Osteocyte (in vitro differentiated cells): Measurements from ENCODE around the gene MACO1. TPM values are rescaled to one million over a fixed set of nuclear protein-coding genes. Genes with fewer than 3 reads are reported as not detected.
"Not testable (repeated sequence)": the region's sequence is repeated elsewhere in the genome, so short reads cannot be mapped to it uniquely, and the experiment has no call there.

Source experiments
- DNase-seq: peaks from one replicate; pipeline ENCODE4 v3.0.0; 2021; ENCODE audit warnings: mixed read lengths; ENCODE audit not compliant: unreplicated experiment; ENCODE audit errors: extremely low spot score
- H3K27ac Mint-ChIP-seq: one replicate; pipeline ENCODE4 v1.8.0; 2021; ENCODE audit warnings: mild to moderate bottlenecking, mixed read lengths; ENCODE audit not compliant: unreplicated experiment
- H3K27me3 Mint-ChIP-seq: one replicate; pipeline ENCODE4 v1.8.0; 2021; ENCODE audit warnings: mixed read lengths; ENCODE audit not compliant: unreplicated experiment
- H3K36me3 Mint-ChIP-seq: one replicate; pipeline ENCODE4 v1.8.0; 2021; ENCODE audit warnings: mixed read lengths; ENCODE audit not compliant: unreplicated experiment
- H3K4me1 Mint-ChIP-seq: one replicate; pipeline ENCODE4 v1.8.0; 2021; ENCODE audit warnings: mixed read lengths; ENCODE audit not compliant: unreplicated experiment
- H3K4me3 Mint-ChIP-seq: one replicate; pipeline ENCODE4 v1.8.0; 2021; ENCODE audit warnings: mild to moderate bottlenecking, moderate library complexity, mixed read lengths; ENCODE audit not compliant: unreplicated experiment
- H3K9me3 Mint-ChIP-seq: one replicate; pipeline ENCODE4 v1.8.0; 2021; ENCODE audit warnings: mixed read lengths; ENCODE audit not compliant: unreplicated experiment
- total RNA-seq: library from RNA; stranded (reverse); gene quantifications from 2 replicates; pipeline ENCODE4 v1.2.1, GENCODE V29; 2021
- TF ChIP-seq, protein P1 (sequence below): fragments of 200-600 bp; sonication (generic); IDR thresholded peaks from 2 replicates; pipeline ENCODE4 v1.5.0; 2021; ENCODE audit warnings: antibody characterized with exemption, mild to moderate bottlenecking, moderate library complexity

MACO1 gene
- total RNA-seq, 1 donor from 2014 or later: 30.7 TPM

DNA sequence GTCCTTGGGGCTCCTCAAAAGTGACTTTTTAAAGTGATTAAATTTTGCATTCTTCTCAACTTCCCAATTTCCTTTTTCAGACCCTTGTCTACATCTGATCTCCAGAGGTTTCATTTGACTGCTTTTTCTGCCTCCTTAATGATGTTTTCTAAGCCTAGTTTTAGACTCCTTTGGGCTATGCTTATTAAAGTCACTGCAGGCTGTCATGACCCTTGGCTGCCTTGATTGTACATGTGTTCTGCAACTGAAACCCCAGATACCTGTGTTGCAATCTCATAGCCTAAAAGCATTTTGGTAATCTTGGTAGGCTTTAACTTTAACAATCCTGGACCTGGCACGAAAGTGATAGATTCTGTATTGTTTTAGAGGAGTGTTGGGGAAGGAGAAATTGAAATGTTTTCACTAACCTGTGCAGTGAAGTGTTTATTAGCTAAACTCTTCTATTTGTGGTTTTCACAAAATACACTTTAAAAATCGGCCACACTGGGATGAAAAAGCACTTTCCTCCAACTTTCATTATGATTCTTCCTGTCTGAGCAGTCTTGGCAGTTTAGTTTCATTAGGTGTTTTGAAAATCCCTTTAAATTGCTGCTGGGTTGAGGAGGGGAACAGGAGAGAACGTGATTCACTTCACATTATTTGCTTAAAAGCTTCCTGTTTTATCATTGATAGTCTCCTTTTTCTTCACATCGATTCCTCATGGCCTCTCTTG is 4.9 kb downstream of the MACO1 start:
- Mint-ChIP-seq H3K9me3 (no peaks in the 10 kb centered on the region), H3K4me1 (peaks cover 55% of the 10 kb centered on the region), H3K36me3 (peaks cover 2% of the 10 kb centered on the region), H3K27ac (peak overlapping the region; percentile 31), H3K27me3 (no peaks in the 10 kb centered on the region), H3K4me3 (no peak overlapping the region)
- TF ChIP-seq, protein P1, sequence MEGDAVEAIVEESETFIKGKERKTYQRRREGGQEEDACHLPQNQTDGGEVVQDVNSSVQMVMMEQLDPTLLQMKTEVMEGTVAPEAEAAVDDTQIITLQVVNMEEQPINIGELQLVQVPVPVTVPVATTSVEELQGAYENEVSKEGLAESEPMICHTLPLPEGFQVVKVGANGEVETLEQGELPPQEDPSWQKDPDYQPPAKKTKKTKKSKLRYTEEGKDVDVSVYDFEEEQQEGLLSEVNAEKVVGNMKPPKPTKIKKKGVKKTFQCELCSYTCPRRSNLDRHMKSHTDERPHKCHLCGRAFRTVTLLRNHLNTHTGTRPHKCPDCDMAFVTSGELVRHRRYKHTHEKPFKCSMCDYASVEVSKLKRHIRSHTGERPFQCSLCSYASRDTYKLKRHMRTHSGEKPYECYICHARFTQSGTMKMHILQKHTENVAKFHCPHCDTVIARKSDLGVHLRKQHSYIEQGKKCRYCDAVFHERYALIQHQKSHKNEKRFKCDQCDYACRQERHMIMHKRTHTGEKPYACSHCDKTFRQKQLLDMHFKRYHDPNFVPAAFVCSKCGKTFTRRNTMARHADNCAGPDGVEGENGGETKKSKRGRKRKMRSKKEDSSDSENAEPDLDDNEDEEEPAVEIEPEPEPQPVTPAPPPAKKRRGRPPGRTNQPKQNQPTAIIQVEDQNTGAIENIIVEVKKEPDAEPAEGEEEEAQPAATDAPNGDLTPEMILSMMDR: no peak
- no peak for DNase-seq

DNA sequence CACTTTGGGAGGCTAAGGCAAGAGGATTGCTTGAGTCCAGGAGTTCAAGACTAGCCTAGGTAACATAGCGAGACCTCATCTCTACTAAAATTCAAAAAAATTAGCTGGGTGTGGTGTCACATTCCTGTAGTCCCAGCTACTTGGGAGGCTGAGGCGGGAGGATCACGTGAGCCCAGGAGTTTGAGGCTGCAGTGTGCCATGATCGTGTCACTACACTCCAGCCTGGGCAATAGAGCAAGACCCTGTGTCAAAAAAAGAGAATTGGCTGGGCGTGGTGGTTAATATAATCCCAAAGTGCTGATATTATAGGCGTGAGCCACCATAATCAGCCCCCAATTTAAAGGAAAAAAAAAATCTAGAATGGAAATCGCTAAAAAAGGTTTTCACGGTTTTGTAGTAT is 7.0 kb downstream of the MACO1 start:
- peaks cover 4% of the 10 kb centered on the region for H3K36me3 Mint-ChIP-seq
- H3K9me3 Mint-ChIP-seq: no peaks in the 10 kb centered on the region
- TF ChIP-seq, protein P1: no peak
- H3K4me1 Mint-ChIP-seq: peaks cover 48% of the 10 kb centered on the region
- no peak overlapping the region for H3K4me3 Mint-ChIP-seq
- H3K27ac Mint-ChIP-seq: no peak overlapping the region
- no peak for DNase-seq
- no peaks in the 10 kb centered on the region for H3K27me3 Mint-ChIP-seq

DNA sequence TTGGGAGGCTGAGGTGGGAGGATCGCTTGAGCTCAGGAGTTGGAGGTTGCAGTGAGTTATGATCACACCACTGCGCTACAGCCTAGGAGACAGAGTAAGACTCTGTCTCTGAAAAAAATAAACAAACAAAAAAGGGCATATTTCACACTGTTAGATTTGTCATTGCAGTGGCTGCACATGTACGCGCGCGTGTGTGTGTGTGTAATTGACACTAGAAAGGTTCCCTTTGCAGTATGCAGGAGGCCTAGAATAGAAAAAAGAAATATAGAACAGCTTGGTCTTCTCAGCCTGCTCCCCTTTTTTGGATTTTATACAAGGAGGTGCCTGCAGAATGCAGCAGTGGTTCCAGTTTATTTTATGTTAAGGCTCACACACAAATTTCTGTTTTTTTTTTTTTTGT is 8.6 kb downstream of the MACO1 start:
- Mint-ChIP-seq H3K27me3 (no peaks in the 10 kb centered on the region), H3K27ac (no peak overlapping the region), H3K4me1 (peaks cover 39% of the 10 kb centered on the region), H3K4me3 (no peak overlapping the region), H3K9me3 (no peaks in the 10 kb centered on the region), H3K36me3 (peaks cover 4% of the 10 kb centered on the region)
- no peak for DNase-seq
- TF ChIP-seq, protein P1: no peak

DNA sequence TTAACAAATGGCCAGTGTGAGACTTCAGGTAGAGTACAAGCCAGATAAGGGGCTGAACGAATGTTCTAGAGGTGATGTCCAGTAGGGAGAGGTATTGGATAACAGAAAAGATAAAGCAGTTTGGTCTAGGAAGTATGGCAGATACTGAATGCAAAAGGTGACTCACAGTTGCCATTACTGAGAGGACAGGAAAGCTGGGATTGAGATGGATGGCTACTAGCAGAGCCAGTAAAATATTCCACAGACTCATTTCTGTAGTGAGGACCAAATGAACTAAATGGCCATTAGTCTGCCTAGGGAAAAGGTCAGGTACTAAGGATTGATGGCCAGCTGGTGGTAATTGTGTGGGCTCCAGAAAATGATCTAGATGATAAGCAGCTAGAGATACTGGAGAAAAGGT is 11.5 kb downstream of the MACO1 start:
- TF ChIP-seq, protein P1: no peak
- Mint-ChIP-seq H3K36me3 (peaks cover 4% of the 10 kb centered on the region), H3K4me1 (peaks cover 23% of the 10 kb centered on the region), H3K9me3 (no peaks in the 10 kb centered on the region), H3K27me3 (no peaks in the 10 kb centered on the region), H3K27ac (no peak overlapping the region), H3K4me3 (no peak overlapping the region)
- no peak for DNase-seq

DNA sequence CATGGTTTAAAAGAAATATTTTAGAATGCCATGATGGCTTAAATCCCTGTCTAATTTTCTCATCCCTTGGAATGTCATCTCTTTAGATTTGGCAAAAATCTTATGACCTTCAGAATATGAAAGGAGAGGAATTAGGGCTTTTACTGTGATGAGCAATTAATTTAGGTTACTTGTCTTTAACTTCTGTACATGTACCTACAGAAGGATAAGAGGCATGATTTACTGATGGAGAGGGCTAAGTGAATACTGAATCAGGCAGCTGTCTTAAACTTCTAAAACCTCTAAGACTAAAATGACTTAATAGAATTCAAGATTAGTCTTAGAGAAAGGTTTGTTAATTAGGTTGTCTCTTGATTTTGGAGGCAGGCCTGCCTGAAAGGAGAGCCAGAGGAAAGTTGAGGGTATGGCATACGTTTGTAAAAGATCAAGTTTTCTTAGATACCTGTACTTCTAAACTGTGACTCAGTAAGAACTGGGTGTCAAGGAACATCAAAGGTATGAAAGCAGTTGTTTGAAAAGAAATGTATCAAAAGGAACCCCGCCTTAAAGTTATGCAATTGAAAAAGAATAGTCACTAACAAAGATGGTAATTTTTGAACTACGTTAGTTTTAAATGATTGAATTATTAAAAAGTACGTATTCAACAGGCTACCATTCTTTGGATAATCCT is 12.5 kb downstream of the MACO1 start:
- Mint-ChIP-seq H3K9me3 (no peaks in the 10 kb centered on the region), H3K27ac (no peak overlapping the region)
- TF ChIP-seq, protein P1: no peak

DNA sequence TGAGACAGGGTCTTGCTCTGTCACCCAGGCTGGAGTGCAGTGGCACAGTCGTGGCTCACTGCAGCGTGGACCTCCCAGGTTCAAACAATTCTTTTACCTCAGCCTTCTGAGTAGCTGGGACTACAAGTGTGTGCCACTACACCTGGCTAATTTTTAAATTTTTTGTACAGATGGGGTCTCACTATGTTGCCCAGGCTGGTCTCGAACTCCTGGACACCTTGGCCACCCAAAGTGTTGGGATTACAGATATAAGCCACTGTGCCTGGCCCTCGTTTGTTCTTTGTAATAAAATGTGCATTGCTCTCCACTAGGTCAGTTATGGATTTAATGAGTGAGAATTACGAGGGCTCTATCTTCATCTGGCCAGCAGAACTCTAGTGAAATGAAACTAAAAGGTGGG is 13.9 kb downstream of the MACO1 start:
- H3K4me3 Mint-ChIP-seq, DNase-seq, H3K27ac Mint-ChIP-seq, H3K27me3 Mint-ChIP-seq, H3K36me3 Mint-ChIP-seq, H3K9me3 Mint-ChIP-seq: not testable (repeated sequence)
- H3K4me1 Mint-ChIP-seq: peaks cover 23% of the 10 kb centered on the region

More for the DNA sequence above, 12.5 kb downstream of the MACO1 start:
- H3K27me3 Mint-ChIP-seq: no peaks in the 10 kb centered on the region
- H3K36me3 Mint-ChIP-seq: peaks cover 9% of the 10 kb centered on the region
- no peak for DNase-seq
- H3K4me1 Mint-ChIP-seq: peaks cover 23% of the 10 kb centered on the region
- no peak overlapping the region for H3K4me3 Mint-ChIP-seq
